HCT116 (cell line): Measurements from ENCODE around the gene PHF2. TPM values are rescaled to one million over a fixed set of nuclear protein-coding genes. Genes with fewer than 3 reads are reported as not detected.

Experiments used
- ATAC-seq: fragments of 200-7000 bp; cut with Tn5 transposase; 2 replicates; pipeline ENCODE4 v1.9.1; 2020; ENCODE audit warnings: mild to moderate bottlenecking, moderate library complexity
- BruUV-seq: library from RNA; stranded (reverse); fragments of 400-500 nt; replicated peaks from 2 replicates; lab custom pipeline; 2021; lab: Mats Ljungman, UMichigan
- CTCF ChIA-PET: fragments of 300-600 bp; sonication (Branson Sonifier 250); formaldehyde crosslinking; loops from one replicate; lab custom pipeline; 2021; ENCODE audit warnings: antibody characterized with exemption; lab: Charles Lee
- POLR2A ChIA-PET: fragments of 300-600, 350-600 bp; sonication (Branson Sonifier 250); formaldehyde crosslinking; loops from one replicate; lab custom pipeline; 2021; ENCODE audit warnings: antibody characterized with exemption; lab: Charles Lee
- RAD21 ChIA-PET, 2 experiments: fragments of 300-600 bp; sonication (Branson Sonifier 250); formaldehyde crosslinking; loops; one replicate each; lab custom pipeline; 2023; ENCODE audit warnings: low total read pairs in 2 of 2; ENCODE audit not compliant: uncharacterized antibody in 2 of 2, unreplicated experiment in 2 of 2, low non-redundant PET in 1 of 2; lab: Charles Lee
- DNase-seq: peaks from one replicate; pipeline ENCODE4 v3.0.0-alpha.2; 2010; ENCODE audit warnings: low read depth, low spot score
- H2AFZ ChIP-seq: fragments of 200-600 bp; shearing (Covaris generic), sonication (generic); 2 replicates; pipeline ENCODE4 v1.6.1; 2017; ENCODE audit warnings: low read depth, mixed run types, mixed read lengths, antibody characterized with exemption, low read length; ENCODE audit not compliant: poor library complexity, severe bottlenecking
- H3K27ac ChIP-seq: 2 replicates; pipeline ENCODE4 v1.5.1; 2012; ENCODE audit warnings: low read depth, low read length
- H3K27me3 ChIP-seq: fragments of 200-600 bp; sonication (generic); 2 replicates; pipeline ENCODE4 v1.6.1; 2016; ENCODE audit warnings: mixed run types, low read length, mixed read lengths; ENCODE audit not compliant: insufficient read depth
- H3K36me3 ChIP-seq, 2 experiments: fragments of 200-500 bp in 1 of 2; fragments of 200-600 bp in 1 of 2; sonication (Bioruptor generic) in 1 of 2; sonication (generic) in 1 of 2; 2 replicates each; pipeline versions ENCODE4 v1.5.1 to v1.6.1; 2014 to 2016; ENCODE audit warnings: low read length in 2 of 2, inconsistent platforms in 1 of 2, mixed read lengths in 1 of 2, mixed run types in 1 of 2; ENCODE audit not compliant: insufficient read depth in 2 of 2, control insufficient read depth in 1 of 2
- H3K4me1 ChIP-seq, 2 experiments: fragments of 200-600 bp in 1 of 2; sonication (generic) in 1 of 2; 2 replicates each; pipeline versions ENCODE4 v1.5.1 to v1.6.1; 2012 to 2017; ENCODE audit warnings: low read length in 2 of 2, inconsistent platforms in 1 of 2, mild to moderate bottlenecking in 1 of 2, mixed read lengths in 1 of 2, mixed run types in 1 of 2, moderate library complexity in 1 of 2; ENCODE audit not compliant: insufficient read depth in 2 of 2, control insufficient read depth in 1 of 2
- H3K4me2 ChIP-seq: fragments of 200-600 bp; sonication (generic); 2 replicates; pipeline ENCODE4 v1.6.1; 2017; ENCODE audit warnings: mixed run types, low read length, mixed read lengths
- H3K4me3 ChIP-seq, 2 experiments: fragments of 200-600 bp in 1 of 2; sonication (generic) in 1 of 2; replicated peaks in 1 of 2; 2 replicates each; pipeline ENCODE4 v1.5.1; 2011 to 2016; ENCODE audit warnings: low read length in 2 of 2, control low read depth in 1 of 2, low read depth in 1 of 2, mild to moderate bottlenecking in 1 of 2, mixed read lengths in 1 of 2, mixed run types in 1 of 2
- H3K79me2 ChIP-seq: fragments of 200-600 bp; sonication (generic); 2 replicates; pipeline ENCODE4 v1.6.1; 2017; ENCODE audit warnings: mild to moderate bottlenecking, mixed run types, low read length, moderate library complexity, mixed read lengths; ENCODE audit not compliant: insufficient read depth
- H3K9ac ChIP-seq: fragments of 200-600 bp; sonication (generic); 2 replicates; pipeline ENCODE4 v1.6.1; 2016; ENCODE audit warnings: low read length, mixed read lengths
- H3K9me2 ChIP-seq: fragments of 200-600 bp; sonication (generic), shearing (Covaris generic); 2 replicates; pipeline ENCODE4 v1.6.1; 2017; ENCODE audit warnings: mixed run types, mild to moderate bottlenecking, moderate library complexity; ENCODE audit not compliant: insufficient read depth
- H3K9me3 ChIP-seq, 2 experiments: fragments of 200-500 bp in 1 of 2; fragments of 200-600 bp in 1 of 2; sonication (Bioruptor generic) in 1 of 2; sonication (generic) in 1 of 2; 2 replicates each; pipeline ENCODE4 v1.6.1; 2014 to 2017; ENCODE audit warnings: low read length in 2 of 2, mixed read lengths in 2 of 2, inconsistent platforms in 1 of 2, low read depth in 1 of 2, mild to moderate bottlenecking in 1 of 2, mixed run types in 1 of 2, moderate library complexity in 1 of 2; ENCODE audit not compliant: control insufficient read depth in 1 of 2, insufficient read depth in 1 of 2
- H4K20me1 ChIP-seq: fragments of 200-600 bp; sonication (generic), shearing (Covaris generic); 2 replicates; pipeline ENCODE4 v1.6.1; 2017; ENCODE audit warnings: mixed run types, mild to moderate bottlenecking, moderate library complexity; ENCODE audit not compliant: insufficient read depth
- CBX3 ChIP-seq: IDR thresholded peaks from 2 replicates; pipeline ENCODE4 v1.6.1; 2012; ENCODE audit warnings: low read depth
- ELF1 ChIP-seq: IDR thresholded peaks from 2 replicates; pipeline ENCODE4 v1.6.1; 2012; ENCODE audit warnings: low read depth, borderline replicate concordance
- EZH2 ChIP-seq: fragments of 200-600 bp; sonication (generic); IDR thresholded peaks from 2 replicates; pipeline ENCODE4 v1.6.1; 2017; ENCODE audit warnings: antibody characterized with exemption, mixed run types
- FOSL1 ChIP-seq: IDR thresholded peaks from 2 replicates; pipeline ENCODE4 v1.6.1; 2012; ENCODE audit warnings: low read depth
- JUND ChIP-seq: IDR thresholded peaks from 2 replicates; pipeline ENCODE4 v1.6.1; 2012
- MAX ChIP-seq: IDR thresholded peaks from 2 replicates; pipeline ENCODE4 v1.6.1; 2012
- RAD21 ChIP-seq: IDR thresholded peaks from 2 replicates; pipeline ENCODE4 v1.6.1; 2012; ENCODE audit warnings: low read depth, mild to moderate bottlenecking
- SIN3A ChIP-seq: IDR thresholded peaks from 2 replicates; pipeline ENCODE4 v1.6.1; 2012; ENCODE audit warnings: low read depth
- SRF ChIP-seq: IDR thresholded peaks from 2 replicates; pipeline ENCODE4 v1.6.1; 2012; ENCODE audit warnings: low read depth
- TCF7L2 ChIP-seq: IDR thresholded peaks from 2 replicates; pipeline ENCODE4 v1.7.0; 2011; ENCODE audit warnings: borderline replicate concordance, inconsistent platforms; ENCODE audit not compliant: insufficient read depth, insufficient read length; ENCODE audit errors: extremely low read depth
- intact Hi-C: fragments of 100-400 bp; cut with micrococcal nuclease; formaldehyde crosslinking; loops from 2 replicates; pipeline ENCODE4 v1.10.0; 2022
- total RNA-seq: library from RNA; stranded (reverse); gene quantifications from one replicate; pipeline ENCODE4 v1.2.1, GENCODE V29; 2021; ENCODE audit not compliant: unreplicated experiment
- TF ChIP-seq, protein P1 (sequence below): IDR thresholded peaks from 2 replicates; pipeline ENCODE4 v1.6.1; 2011; ENCODE audit warnings: mild to moderate bottlenecking, low read length, moderate library complexity; ENCODE audit not compliant: insufficient replicate concordance; ENCODE audit errors: extremely low read depth
- TF ChIP-seq, protein P2 (sequence below): IDR thresholded peaks from 2 replicates; pipeline ENCODE4 v1.6.1; 2012; ENCODE audit warnings: low read depth

The PHF2 gene
- total RNA-seq, 1 experiment from 2014 or later, result 20.6 TPM

- DNase-seq, result no peak
- RAD21 ChIA-PET, result no interaction called here
- no peak overlapping the region for H3K4me2 ChIP-seq
- no peaks in the 10 kb centered on the region for H3K9me3 ChIP-seq
- H3K79me2 ChIP-seq, result no peaks in the 10 kb centered on the region
- peaks cover 0 to 4% of the 10 kb centered on the region in 2 experiments; a peak in 2 of 4 replicates for H3K4me1 ChIP-seq
- no peak overlapping the region for H2AFZ ChIP-seq
- intact Hi-C loops, result no loop called here
- H3K9me2 ChIP-seq, result no peaks in the 10 kb centered on the region
- peaks cover 5 to 10% of the 10 kb centered on the region in 2 experiments; a peak in 2 of 4 replicates for H3K36me3 ChIP-seq
- POLR2A ChIA-PET, result no interaction called here
- ATAC-seq, result no peak
- CTCF ChIA-PET, result no interaction called here
- no peak overlapping the region for H3K9ac ChIP-seq
- no peak overlapping the region for H3K27ac ChIP-seq
- no peaks in the 10 kb centered on the region for H3K27me3 ChIP-seq
- no peaks in the 10 kb centered on the region for H4K20me1 ChIP-seq
- no peak overlapping the region for H3K4me3 ChIP-seq
- no peak for TF ChIP-seq SRF
- TF ChIP-seq TCF7L2, result no peak
- no peak for TF ChIP-seq JUND
- TF ChIP-seq ELF1, result no peak
- no peak for TF ChIP-seq MAX
- no peak for TF ChIP-seq SIN3A
- BruUV-seq, result no TSS peak
These were observed 69.7 kb downstream of the PHF2 start for GRCh38 chr9:93645921-93646639.

GRCh38 chr9:93646640-93647178 is 70.3 kb downstream of the PHF2 start:
- H3K79me2 ChIP-seq, result no peaks in the 10 kb centered on the region
- H3K9ac ChIP-seq, result no peak overlapping the region
- POLR2A ChIA-PET, result no interaction called here
- no peaks in the 10 kb centered on the region for H4K20me1 ChIP-seq
- no peak for DNase-seq
- no peak overlapping the region for H3K27ac ChIP-seq
- H2AFZ ChIP-seq, result no peak overlapping the region
- H3K9me3 ChIP-seq, result no peaks in the 10 kb centered on the region
- CTCF ChIA-PET, result no interaction called here
- no peak overlapping the region for H3K4me3 ChIP-seq
- ATAC-seq, result no peak
- H3K4me2 ChIP-seq, result no peak overlapping the region
- peaks cover 0 to 4% of the 10 kb centered on the region in 2 experiments; a peak in 2 of 4 replicates for H3K4me1 ChIP-seq
- intact Hi-C loops, result no loop called here
- BruUV-seq, result no TSS peak
- RAD21 ChIA-PET, result no interaction called here
- H3K27me3 ChIP-seq, result no peaks in the 10 kb centered on the region
- H3K36me3 ChIP-seq, result peaks cover 5 to 10% of the 10 kb centered on the region in 2 experiments; a peak in 2 of 4 replicates
- no peaks in the 10 kb centered on the region for H3K9me2 ChIP-seq
- TF ChIP-seq MAX, result no peak
- no peak for TF ChIP-seq CBX3
- no peak for TF ChIP-seq TCF7L2
- no peak for TF ChIP-seq FOSL1
- TF ChIP-seq ELF1, result no peak
- TF ChIP-seq EZH2, result no peak
- TF ChIP-seq RAD21, result no peak
- TF ChIP-seq, protein P1, sequence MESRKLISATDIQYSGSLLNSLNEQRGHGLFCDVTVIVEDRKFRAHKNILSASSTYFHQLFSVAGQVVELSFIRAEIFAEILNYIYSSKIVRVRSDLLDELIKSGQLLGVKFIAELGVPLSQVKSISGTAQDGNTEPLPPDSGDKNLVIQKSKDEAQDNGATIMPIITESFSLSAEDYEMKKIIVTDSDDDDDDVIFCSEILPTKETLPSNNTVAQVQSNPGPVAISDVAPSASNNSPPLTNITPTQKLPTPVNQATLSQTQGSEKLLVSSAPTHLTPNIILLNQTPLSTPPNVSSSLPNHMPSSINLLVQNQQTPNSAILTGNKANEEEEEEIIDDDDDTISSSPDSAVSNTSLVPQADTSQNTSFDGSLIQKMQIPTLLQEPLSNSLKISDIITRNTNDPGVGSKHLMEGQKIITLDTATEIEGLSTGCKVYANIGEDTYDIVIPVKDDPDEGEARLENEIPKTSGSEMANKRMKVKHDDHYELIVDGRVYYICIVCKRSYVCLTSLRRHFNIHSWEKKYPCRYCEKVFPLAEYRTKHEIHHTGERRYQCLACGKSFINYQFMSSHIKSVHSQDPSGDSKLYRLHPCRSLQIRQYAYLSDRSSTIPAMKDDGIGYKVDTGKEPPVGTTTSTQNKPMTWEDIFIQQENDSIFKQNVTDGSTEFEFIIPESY, result no peak
- TF ChIP-seq, protein P2, sequence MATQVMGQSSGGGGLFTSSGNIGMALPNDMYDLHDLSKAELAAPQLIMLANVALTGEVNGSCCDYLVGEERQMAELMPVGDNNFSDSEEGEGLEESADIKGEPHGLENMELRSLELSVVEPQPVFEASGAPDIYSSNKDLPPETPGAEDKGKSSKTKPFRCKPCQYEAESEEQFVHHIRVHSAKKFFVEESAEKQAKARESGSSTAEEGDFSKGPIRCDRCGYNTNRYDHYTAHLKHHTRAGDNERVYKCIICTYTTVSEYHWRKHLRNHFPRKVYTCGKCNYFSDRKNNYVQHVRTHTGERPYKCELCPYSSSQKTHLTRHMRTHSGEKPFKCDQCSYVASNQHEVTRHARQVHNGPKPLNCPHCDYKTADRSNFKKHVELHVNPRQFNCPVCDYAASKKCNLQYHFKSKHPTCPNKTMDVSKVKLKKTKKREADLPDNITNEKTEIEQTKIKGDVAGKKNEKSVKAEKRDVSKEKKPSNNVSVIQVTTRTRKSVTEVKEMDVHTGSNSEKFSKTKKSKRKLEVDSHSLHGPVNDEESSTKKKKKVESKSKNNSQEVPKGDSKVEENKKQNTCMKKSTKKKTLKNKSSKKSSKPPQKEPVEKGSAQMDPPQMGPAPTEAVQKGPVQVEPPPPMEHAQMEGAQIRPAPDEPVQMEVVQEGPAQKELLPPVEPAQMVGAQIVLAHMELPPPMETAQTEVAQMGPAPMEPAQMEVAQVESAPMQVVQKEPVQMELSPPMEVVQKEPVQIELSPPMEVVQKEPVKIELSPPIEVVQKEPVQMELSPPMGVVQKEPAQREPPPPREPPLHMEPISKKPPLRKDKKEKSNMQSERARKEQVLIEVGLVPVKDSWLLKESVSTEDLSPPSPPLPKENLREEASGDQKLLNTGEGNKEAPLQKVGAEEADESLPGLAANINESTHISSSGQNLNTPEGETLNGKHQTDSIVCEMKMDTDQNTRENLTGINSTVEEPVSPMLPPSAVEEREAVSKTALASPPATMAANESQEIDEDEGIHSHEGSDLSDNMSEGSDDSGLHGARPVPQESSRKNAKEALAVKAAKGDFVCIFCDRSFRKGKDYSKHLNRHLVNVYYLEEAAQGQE, result no peak
- no peak for TF ChIP-seq JUND
